ENCODE measurements around the gene ROCK2.

ROCK2 gene

DNA sequence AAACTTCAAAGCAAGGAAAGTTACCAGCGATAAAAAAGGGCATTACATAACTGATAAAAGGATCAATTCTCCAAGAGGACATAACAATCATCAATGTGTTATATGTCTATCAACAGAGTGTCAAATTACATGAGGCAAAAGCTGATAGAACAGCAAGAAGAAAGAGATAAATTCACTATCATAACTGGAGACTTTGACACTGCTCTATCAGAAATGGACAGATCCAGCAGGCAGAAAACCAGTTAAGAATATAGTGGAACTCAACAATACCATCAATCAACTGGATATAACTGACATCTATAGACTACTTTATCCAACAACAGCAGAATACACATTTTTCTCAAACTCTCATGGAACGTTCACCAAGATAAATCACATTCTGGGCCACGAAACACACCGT, 65.0 kb downstream of the ROCK2 start:
- no peaks in the 10 kb centered on the region for H3K27me3 ChIP-seq
- H3K27ac ChIP-seq: no peak overlapping the region
- H3K4me1 ChIP-seq (ENCODE audit: control insufficient read depth in 1 of 2, insufficient read depth in 1 of 2, low read depth in 1 of 2, low read length in 1 of 2): peaks cover 4 to 7% of the 10 kb centered on the region in 2 experiments
- H3K9me3 ChIP-seq: no peaks in the 10 kb centered on the region
- no peak overlapping the region for H3K4me3 ChIP-seq (ENCODE audit: low read depth in 1 of 2, low read length in 1 of 2)
- TF ChIP-seq, protein P1, sequence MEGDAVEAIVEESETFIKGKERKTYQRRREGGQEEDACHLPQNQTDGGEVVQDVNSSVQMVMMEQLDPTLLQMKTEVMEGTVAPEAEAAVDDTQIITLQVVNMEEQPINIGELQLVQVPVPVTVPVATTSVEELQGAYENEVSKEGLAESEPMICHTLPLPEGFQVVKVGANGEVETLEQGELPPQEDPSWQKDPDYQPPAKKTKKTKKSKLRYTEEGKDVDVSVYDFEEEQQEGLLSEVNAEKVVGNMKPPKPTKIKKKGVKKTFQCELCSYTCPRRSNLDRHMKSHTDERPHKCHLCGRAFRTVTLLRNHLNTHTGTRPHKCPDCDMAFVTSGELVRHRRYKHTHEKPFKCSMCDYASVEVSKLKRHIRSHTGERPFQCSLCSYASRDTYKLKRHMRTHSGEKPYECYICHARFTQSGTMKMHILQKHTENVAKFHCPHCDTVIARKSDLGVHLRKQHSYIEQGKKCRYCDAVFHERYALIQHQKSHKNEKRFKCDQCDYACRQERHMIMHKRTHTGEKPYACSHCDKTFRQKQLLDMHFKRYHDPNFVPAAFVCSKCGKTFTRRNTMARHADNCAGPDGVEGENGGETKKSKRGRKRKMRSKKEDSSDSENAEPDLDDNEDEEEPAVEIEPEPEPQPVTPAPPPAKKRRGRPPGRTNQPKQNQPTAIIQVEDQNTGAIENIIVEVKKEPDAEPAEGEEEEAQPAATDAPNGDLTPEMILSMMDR (IDR thresholded peaks at IDR 0.05): no peak
- H3K36me3 ChIP-seq: peaks cover 3% of the 10 kb centered on the region

DNA sequence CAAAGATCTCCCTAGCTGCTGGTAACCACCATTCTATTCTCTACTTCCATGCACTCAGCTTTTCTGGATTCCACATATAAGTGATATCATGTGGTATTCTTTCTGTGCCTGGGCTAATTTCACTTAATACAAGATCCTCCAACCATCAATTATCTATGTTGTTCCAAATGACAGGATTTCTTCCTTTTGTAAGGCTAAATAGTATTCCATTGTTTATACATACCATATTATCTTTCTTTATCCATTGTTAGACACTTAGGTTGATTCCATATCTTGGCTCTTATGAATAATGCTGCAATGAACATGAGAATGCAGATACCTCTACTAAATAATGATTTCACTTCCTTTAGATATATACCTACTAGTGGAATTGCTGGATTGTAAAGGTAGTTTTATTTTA, 66.2 kb downstream of the ROCK2 start:
- Histone ChIP-seq H3K27me3 (no peaks in the 10 kb centered on the region), H3K4me1 (ENCODE audit: control insufficient read depth in 1 of 2, insufficient read depth in 1 of 2, low read depth in 1 of 2, low read length in 1 of 2) (peaks cover 4 to 7% of the 10 kb centered on the region in 2 experiments), H3K4me3 (ENCODE audit: low read depth in 1 of 2, low read length in 1 of 2) (no peak overlapping the region), H3K27ac (no peak overlapping the region), H3K36me3 (no peaks in the 10 kb centered on the region), H3K9me3 (no peaks in the 10 kb centered on the region)
- TF ChIP-seq, protein P1 (IDR thresholded peaks at IDR 0.05): no peak

DNA sequence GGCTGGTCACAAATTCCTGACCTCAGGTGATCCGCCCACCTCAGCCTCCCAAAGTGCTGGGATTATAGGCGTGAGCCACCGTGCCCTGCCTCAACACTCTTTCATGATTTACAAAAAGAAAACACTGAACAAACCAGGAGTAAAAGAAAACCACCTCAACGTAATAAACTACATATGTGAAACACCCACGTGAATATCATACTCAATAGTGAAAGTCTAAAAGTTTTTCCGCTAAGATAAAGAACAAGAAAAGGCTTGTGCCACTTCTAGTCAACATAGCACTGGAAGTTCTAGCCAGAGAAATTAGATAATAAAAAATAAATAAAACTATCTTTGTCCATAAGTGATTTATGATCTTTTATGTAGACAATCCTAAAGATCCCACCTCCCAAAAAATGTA, 68.5 kb downstream of the ROCK2 start:
- no peaks in the 10 kb centered on the region for H3K36me3 ChIP-seq
- H3K4me3 ChIP-seq (ENCODE audit: low read depth in 1 of 2, low read length in 1 of 2): no peak overlapping the region
- TF ChIP-seq, protein P1 (IDR thresholded peaks at IDR 0.05): no peak

DNA sequence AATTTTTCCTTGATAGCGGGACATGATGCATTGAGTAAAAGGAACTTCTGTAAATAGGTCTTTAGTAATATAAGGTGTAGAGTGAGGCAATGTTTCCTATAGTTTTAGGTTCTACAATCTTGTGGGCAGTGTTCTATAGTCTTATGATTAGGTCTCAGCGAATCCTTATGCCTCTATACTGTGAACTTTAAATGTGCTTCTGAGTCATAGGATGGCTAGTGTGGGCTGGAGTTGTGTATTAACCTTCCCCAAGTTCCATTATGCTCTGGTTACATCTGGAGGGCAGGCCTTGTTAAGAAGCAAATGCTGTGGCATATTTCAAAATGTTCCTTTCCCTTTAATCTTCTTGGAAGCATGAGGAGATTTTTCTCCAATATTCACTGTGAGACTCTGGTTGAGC, 73.5 kb downstream of the ROCK2 start:
- no peak overlapping the region for H3K4me3 ChIP-seq (ENCODE audit: low read depth in 1 of 2, low read length in 1 of 2)
- no peaks in the 10 kb centered on the region for H3K36me3 ChIP-seq
- peaks cover 13% of the 10 kb centered on the region in 2 experiments for H3K4me1 ChIP-seq (ENCODE audit: control insufficient read depth in 1 of 2, insufficient read depth in 1 of 2, low read depth in 1 of 2, low read length in 1 of 2)

More for the DNA sequence above, 68.5 kb downstream of the ROCK2 start:
- peaks cover 7% of the 10 kb centered on the region in 2 experiments for H3K4me1 ChIP-seq (ENCODE audit: control insufficient read depth in 1 of 2, insufficient read depth in 1 of 2, low read depth in 1 of 2, low read length in 1 of 2)
- H3K9me3 ChIP-seq: no peaks in the 10 kb centered on the region
- H3K27ac ChIP-seq: no peak overlapping the region
- H3K27me3 ChIP-seq: no peaks in the 10 kb centered on the region

DNA sequence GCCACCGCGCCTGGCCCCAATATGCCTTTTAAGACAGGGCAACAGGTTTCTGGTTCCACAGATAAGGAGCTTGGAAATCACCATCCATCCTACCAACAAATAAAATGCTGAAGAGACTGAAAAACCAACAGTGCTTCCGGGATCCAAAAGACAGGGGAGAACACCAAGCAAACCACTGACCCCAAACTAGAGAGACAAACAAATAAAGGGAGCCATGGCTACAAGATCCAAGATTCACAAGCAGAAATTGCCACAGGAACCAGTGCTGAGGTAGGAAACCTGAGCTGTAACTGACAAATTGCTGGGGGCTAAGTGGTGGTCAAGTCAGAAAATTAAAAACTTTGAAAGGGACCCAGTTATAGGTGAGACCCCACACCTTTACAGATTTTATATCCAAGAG, 76.5 kb downstream of the ROCK2 start:
- TF ChIP-seq, protein P1 (IDR thresholded peaks at IDR 0.05): no peak
- no peak overlapping the region for H3K4me3 ChIP-seq (ENCODE audit: low read depth in 1 of 2, low read length in 1 of 2)

More for the DNA sequence above, 73.5 kb downstream of the ROCK2 start:
- TF ChIP-seq, protein P1 (IDR thresholded peaks at IDR 0.05): no peak
- Histone ChIP-seq H3K27me3 (no peaks in the 10 kb centered on the region), H3K9me3 (no peaks in the 10 kb centered on the region), H3K27ac (peak overlapping the region; percentile 0)

DNA sequence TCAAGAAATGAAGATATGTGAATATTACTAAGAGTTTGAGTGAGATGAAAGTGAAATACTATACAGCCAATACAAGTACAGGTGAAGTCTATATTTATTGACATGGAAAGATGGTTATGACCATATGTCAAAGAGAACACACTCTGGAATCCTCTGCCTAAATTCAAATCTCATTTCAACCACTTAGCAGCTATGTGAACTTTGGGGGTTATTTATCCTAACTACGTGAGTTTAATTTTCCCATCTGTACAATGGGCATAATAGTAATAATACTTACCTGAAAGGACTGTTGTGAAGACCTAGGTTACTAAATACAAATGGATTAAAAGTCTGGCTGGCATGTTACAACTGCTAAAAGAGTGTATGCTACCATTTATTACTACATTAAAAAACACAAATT, 79.6 kb downstream of the ROCK2 start:
- Histone ChIP-seq H3K36me3 (no peaks in the 10 kb centered on the region), H3K4me3 (ENCODE audit: low read depth in 1 of 2, low read length in 1 of 2) (no peak overlapping the region), H3K27me3 (no peaks in the 10 kb centered on the region), H3K27ac (no peak overlapping the region), H3K9me3 (no peaks in the 10 kb centered on the region), H3K4me1 (ENCODE audit: control insufficient read depth in 1 of 2, insufficient read depth in 1 of 2, low read depth in 1 of 2, low read length in 1 of 2) (no peaks in the 10 kb centered on the region)
- TF ChIP-seq, protein P1 (IDR thresholded peaks at IDR 0.05): no peak

More for the DNA sequence above, 76.5 kb downstream of the ROCK2 start:
- no peak overlapping the region for H3K27ac ChIP-seq
- H3K9me3 ChIP-seq: no peaks in the 10 kb centered on the region
- no peaks in the 10 kb centered on the region for H3K36me3 ChIP-seq
- H3K4me1 ChIP-seq (ENCODE audit: control insufficient read depth in 1 of 2, insufficient read depth in 1 of 2, low read depth in 1 of 2, low read length in 1 of 2): peaks cover 13% of the 10 kb centered on the region in 2 experiments
- H3K27me3 ChIP-seq: no peaks in the 10 kb centered on the region

Data from neutrophil (primary cell).